TTC549 (cell line): ENCODE data around the gene ATF6.
A peak's percentile ranks its signal among the peaks of the same experiment; 100 is the strongest.

Source experiments
- FAIRE-seq: peaks from 2 replicates; lab custom pipeline; 2012; peaks lifted over from hg19 to GRCh38; lab: Jason Lieb, UNC

ATF6 gene

DNA sequence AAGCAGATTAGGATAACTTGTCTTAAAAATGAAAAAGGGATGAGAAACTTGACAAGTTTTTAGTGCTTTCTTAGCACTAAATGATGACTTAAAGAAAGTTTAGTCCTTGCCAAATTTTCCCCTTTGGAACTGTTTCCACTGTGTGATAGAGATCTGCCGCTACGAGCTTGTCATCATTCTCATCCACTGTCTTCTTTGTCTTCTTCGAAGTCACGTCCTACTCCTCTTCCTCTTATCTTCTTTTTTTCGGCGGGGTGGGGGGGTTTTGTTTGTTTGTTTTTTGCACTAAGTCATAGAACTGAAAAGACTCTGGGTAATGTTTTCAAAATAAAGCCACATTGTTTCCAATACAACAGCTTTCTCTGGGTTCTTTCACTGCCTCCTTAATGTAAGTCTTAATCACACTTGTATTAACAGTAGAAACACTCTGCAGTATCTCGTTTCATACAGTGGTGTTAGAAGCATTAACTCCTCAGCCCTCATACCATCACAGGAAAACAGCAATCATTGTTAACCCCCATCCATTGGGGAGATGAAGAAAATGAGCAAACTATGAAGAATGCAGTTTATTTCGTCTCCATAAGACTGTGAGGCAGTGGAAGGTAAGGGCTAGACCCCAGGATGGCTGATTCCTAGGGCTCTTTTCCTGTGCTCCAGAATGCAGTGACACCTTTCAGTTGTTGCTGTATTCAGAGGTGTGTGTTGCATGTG is 175.8 kb downstream of the ATF6 start:
- FAIRE-seq = no peak

DNA sequence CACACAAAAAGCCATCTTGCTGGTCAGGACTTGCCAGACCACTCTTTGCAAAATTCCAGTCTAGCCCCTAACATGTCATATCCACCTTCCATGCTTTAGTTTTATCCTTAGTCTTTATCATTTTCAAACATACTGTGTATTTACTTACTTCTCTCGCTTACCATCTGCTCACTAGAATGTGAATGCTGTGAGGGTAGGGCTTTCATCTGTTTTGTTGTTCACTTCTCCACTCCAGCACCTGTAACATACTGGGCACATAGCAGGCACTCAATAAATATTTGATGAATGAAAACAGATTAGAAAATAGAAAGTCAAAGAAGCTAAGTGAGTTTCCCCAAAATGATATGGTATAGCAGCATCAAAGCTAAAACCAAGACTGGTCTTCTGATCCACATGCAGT is 177.6 kb downstream of the ATF6 start:
- FAIRE-seq = no peak

- no peak for FAIRE-seq
Observed at GRCh38 chr1:161944381-161944780, 178.3 kb downstream of the ATF6 start.

DNA sequence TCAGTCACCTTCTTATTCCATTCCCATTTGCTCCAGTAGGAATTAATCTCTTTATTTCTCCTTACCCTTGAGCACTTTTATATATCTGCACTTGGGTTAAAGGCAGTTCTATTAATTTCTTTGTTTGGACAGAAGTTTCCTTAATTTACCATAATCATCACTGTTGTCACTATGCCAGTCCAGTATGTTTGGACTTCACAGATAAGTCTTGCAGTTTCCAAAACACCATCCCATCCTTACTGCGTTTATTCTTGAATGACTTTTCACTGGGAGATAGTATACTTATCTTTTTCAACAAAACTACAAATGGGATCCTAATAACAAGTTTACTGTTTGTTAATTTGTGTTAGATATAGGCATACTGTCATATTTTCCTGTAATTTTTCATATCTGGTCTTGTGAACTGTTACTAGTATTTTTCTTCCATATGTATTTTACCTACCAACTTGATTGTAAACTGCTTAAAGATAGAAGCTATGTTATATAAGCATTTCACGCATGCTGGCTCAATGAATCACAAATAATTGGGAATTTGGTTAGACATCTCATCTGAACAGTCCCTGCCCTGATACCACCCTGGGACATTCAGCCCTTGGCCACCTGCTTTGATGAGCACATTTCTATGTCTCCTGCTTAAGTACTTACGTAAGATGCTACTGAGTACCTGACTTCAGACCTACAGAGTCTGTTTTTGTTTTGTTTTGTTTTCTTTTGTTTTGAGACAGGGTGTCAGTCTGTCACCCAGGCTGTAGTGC is 179.4 kb downstream of the ATF6 start:
- no peak for FAIRE-seq

DNA sequence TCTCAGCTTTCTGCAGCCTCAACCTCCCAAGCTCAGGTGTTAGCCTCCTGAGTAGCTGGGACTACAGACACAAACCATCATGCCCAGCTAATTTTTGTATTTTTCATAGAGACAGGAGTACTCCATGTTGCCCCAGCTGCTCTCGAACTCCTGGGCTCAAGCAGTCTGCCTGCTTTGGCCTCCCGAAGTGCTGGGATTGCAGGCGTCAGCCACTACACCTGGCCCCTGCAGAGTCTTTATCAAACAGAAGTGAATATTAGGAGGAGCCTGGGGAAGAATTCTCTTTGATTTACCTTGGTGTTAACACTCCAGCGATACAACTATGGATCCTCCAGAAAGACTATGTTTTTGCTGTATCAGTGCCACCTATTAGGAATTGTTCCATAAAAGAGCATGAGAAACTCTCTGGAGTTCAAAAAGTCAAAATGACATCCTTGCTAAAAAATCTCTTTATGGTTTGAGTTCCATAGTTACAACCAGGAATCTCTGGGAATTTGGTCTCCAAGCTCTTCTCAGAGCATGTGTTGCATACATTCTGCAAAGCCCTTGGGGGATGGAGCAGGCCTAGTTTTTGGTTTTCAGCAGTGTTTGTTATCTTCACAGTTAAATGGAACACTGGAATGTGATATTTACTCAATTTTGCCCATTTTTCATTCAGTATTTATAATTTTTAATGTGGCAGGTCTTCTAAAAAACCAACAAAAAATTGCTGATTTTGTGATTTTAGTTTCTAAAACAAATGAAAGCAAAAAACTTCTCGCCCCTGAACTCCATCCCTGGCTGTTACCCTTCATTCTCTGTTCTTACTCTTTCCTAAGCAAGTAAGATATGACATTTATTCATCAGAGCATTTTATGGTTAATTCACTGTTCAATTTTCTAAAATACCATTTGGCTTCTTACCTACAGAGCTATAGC is 180.2 kb downstream of the ATF6 start:
- FAIRE-seq = no peak

DNA sequence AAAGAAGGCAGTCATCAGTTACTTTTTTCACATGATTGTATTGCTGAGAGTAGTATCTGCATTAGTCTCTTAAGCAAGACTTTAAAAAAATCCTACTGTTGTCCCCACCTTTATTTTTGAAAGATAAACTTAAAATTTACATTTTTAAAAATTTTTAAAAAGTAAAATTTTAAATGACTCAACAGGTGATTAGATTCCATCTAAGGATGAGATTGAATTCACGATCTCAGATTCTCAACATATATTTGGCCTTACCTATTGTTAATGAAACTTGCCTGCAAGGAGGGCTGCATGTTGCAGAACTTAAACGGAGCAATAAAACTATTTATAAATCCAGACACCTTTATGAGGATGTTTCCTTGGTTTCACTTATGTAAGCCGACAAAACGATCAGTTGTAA is 182.3 kb downstream of the ATF6 start:
- peak; percentile 62 for FAIRE-seq

- FAIRE-seq = no peak
Observed at GRCh38 chr1:161949548-161949947, 183.4 kb downstream of the ATF6 start.

GRCh38 chr1:161950377-161950776 is 184.3 kb downstream of the ATF6 start:
- FAIRE-seq = no peak

DNA sequence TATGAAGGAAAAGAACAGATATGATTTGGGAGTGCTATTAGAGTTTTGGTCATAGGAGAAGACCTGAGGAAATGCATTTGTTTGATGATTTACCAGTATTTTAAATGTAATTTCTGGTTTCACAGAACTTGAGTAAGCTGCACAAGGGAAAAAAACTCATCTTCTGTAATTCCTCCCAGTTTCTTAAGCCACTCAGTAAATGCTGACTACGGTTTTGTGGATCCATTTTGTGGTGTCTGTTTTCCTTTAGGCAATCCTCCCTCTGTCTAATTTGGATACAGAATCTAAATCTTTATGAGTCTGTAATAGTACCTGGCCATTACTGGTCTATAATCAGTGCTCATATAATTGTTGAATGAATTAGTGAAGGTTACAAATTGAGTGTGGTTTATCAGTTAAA is 185.5 kb downstream of the ATF6 start:
- no peak for FAIRE-seq

- no peak for FAIRE-seq
Observed at GRCh38 chr1:161952607-161953172, 186.6 kb downstream of the ATF6 start.

DNA sequence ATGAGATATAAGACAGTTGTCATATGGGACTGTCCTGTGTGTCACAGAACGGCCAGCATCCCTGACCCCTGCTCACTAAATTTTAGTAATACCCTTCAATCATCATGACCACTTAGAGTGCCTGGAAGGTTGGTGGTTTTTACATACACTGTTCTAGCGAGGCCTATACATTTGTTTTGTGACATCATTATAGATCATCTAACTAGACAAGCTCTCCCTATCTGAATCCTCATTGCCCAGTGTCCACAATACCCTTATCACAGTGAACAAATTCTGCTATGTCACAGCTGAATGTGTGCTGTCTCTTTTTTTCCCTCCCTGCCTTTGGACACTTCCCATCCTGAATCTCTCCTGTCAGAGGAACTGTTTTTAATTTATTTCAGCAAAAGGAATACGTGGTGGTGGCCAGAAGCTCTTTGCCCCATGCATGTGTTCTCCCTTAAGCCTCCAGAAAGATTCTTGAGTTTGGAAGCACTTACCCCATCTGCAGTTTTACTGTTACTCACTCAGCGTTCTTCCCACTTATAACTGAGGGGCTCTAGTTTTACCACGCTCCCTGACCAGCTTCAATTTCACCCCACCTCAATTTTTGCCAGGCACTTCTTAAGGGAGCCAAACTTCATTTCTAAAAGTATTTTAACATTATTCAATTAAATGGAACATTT is 187.3 kb downstream of the ATF6 start:
- FAIRE-seq = no peak

GRCh38 chr1:161954050-161954449 is 187.9 kb downstream of the ATF6 start:
- FAIRE-seq = no peak

- no peak for FAIRE-seq
Observed at GRCh38 chr1:161954466-161954865, 188.3 kb downstream of the ATF6 start.

DNA sequence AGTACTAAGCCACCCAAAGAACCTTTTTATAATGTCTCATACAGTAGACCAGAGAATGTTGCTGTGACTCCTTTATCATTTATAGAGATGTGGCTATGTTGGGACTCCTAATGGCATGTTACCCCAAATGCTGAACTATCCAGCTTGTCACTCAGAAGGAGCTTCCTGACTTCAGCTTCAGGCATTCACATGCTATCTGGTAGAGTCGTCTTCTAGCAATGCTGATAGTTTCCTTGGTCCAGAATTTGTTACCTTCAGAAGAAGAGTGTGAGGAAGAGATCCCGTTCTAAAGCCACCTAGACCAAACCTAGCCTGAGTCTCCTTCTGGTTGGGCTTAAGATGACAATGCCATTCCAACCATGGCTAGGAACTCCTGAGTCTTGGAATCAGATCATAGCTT is 189.5 kb downstream of the ATF6 start:
- no peak for FAIRE-seq

- no peak for FAIRE-seq
Observed at GRCh38 chr1:161956097-161956496, 190.0 kb downstream of the ATF6 start.

DNA sequence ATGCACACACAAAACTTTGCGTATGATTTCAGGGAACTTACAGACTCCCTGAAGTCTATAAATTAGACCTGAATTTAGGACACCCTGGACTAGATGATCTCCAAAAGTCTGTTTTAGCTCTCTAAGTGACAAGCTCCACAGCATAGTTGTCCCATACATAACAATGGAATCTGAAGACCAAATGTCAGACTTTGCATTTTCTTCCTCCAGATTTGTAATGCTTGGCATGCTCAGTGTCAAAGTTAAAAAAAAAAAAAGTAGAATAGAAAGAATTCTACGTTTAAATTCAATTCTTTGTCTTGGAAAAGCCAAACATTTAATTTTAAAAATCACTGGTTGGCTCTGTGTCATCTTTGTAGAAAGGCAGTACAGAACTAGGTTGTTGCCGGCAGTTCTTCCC is 190.8 kb downstream of the ATF6 start:
- no peak for FAIRE-seq

- no peak for FAIRE-seq
Observed at GRCh38 chr1:161958425-161958824, 192.3 kb downstream of the ATF6 start.

DNA sequence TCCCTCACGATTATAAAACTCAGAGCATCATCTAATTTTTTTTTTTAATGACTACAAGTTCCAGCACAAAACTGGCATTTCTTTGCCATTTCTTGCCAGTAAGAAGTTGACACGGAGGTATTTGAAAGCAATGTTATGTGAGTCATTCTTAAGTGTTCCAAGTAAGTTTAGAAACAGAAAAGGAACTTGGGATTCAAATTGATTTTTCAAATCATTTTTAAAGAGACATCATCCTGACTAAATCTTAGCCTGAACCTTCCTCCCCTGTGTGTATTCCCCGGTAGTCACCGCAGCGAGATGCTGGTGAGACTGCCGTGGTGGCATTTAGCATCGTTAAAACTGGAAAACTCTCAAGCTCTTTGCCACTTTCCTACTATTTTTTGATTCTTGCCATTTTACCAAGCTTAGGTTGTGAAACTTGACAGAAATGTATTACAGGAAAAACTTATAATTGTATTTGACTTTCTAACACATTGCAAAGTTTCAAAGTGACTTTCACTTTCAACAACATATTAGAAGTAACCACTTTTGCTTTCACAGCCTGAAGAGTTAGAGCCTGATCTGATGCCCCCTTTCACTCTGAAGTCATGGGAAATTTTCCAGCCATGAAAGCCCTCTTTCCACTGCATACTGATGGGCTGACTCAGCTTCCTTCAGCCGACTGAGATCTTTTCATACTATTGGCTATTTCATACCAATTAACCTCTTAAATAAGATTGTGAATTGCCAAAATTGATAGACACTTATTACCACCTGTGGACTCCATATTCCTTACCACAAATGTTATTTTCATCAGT is 196.2 kb downstream of the ATF6 start:
- no peak for FAIRE-seq

- FAIRE-seq = no peak
Observed at GRCh38 chr1:161966067-161966466, 199.9 kb downstream of the ATF6 start.

DNA sequence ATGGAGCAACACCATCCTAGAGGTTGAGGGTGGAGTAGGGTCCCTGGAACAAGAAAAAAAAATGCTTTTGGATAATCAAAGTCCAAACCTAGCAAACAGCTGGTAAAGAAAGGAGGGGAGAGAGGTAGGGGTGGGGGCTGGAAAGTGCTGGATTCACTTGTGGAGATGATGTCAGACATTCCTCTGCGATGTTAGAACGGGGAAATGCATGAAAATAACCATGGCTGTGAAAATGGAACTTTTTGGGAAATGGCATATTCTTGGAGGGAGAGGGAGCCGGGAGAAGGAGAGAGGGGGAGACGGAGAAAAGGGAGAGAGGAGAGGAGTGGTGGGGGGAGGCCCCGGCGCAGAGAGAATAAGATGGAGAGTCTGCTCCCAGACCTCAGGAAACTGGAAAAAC is 203.9 kb downstream of the ATF6 start:
- no peak for FAIRE-seq

GRCh38 chr1:161970633-161971032 is 204.5 kb downstream of the ATF6 start:
- FAIRE-seq = no peak
